ENCODE measurements around the gene SMG6.

Gene SMG6

DNA sequence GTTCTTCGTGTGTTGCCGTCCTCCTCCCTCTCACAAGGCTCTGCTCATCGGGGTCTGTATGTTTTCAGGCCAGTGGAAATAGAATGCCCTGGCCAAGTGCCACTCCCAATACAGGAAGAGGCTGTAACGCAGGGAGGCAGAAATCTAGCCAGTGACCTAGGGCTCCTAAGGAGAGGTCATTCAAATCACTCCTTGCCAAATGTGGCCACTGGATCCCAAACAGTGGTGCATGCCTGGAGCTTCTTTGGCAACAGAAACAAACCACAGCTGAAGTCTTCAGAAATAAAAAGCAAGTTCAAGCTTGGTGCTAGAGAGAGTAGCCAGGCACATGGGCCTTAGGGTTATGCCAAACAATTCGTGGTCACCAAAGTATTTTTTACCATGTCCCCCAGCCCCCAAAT is 66.1 kb downstream of the SMG6 start:
- no peak for DNase-seq

DNA sequence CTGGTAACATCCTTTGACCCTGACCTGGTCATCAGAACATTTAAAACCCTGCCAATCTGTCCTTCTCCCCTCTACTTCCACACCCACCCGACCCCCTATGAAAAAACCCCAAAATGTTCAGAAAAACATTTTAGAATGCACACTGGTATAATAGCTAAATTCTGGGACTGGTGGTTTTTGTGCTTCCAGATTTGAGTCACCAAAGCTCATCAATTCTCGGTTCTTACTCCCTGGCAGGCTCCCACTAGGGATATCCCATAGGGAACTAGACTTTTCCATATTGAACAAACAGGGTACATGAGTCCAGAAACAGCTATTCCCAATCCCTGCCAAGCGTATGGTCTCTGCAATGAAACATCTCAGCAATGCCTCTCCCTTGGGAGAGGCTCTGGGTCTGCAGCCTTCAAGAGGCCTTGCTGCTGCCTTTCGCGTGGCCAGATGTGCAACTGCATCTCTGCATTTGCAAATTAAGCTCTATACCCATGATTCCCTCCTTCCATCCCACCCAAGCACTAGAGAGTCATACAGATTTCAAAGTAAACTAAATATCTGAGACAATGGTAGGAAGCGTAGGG is 67.7 kb downstream of the SMG6 start:
- DNase-seq: no peak

DNA sequence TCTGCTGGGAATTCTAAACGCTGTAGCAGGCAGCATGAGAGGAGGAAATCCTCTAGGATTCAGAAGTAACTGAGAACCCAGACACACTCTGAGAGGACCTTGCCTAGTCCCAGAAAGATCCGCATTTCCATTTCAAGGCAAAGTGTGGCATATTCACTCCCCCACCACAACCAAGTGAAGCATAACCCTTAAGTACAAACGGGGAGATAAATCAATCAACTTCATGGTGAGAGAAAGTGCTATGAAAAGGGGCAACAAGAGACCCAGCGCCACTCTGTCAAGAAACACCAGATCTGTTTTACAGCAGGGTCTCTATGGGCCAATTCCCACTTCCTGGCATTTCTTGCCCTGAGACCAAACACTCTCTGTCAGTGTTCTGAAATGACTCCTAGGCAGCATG is 68.3 kb downstream of the SMG6 start:
- no peak for DNase-seq

DNA sequence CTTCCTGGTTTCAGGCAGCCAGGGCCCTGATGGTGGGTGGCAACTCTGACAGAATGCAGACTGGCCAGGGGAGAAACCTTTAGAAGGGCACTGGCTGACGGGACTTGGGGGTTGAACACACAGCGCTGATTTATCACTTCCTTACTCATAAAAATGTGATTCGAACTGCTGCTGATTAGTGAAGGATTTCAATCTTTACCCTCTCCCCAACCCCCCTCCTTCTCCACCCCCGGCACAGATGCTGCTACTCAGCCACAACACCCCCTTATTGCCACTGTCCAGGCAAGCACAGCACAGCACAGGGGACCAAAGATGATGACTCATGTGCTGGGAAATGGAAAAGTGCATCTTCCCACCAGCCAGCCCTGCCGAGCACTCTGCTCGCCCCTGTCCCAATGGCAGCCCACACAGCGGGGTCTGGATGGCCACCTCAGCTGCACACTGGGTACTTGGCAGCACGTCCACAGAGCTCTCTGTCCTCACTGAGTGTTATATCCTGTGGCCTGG is 70.1 kb downstream of the SMG6 start:
- DNase-seq: peak in 4 of 51 donors; percentile 11 to 49 (median 22)

DNA sequence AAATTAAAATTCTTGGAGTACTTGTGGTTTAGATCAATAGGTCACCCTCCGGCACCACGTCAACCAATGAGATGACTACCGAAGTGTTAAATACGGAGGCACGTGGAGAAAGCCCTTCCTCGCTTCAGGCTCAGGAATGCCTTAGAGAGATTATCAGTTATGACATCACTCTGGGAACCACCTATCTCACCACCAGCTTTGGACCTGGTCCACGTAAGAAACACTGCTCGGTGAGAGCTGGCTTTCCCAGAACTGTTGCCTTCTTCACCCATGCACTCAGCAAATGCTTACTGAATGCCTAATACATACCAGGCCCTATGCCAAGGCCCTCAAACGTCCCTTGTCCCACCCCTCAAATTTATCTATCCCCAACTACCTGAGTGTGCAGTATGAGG is 71.3 kb downstream of the SMG6 start:
- no peak for DNase-seq

DNA sequence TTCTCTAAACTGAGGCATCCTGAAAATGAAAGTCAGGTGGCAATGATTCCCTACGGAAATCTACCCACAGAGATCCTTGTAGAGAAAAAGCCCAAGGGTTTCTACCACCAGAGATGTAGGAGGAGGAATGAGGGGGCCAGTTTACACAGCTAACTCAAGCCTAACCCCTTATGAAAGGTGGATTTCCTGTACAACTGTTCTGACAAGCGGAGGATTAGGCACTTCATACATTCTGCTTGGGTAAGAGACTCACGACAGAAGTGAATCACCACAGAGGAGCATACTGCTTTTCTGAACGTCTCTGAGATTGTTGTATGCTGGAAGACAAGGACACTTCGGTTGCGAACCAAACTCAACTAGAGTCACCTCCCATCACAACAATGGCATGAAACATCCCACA is 72.7 kb downstream of the SMG6 start:
- peak in 1 of 51 donors; percentile 14 for DNase-seq

DNA sequence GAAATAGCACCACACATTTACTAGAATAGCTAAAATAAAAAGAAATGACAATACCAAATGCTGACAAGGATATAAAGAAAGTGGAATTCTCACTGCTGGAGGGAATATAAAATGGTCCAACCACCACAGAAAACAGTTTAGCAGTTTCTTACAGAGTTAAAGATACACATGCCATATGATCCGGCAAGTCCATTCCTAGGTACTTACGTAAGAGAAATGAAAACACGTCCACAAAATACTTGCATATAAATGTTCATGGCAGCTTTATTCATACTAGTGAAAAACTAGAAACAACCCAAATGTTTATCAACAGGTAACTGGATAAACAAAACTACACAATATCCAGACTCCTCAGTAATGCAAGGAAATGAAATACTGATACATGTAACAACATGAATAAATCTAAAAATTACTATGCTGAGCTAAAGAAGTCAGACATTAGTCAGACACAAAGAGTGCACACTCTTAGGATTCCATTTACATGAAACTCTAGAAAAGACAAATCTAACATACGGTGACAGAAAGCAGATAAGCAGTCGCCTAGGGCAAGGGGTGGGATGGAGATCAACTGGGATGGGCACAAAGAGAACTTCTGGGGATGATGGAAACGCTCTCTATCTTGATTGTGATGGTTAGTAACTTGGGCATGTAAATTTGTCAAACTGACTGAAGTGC is 76.4 kb downstream of the SMG6 start:
- no peak for DNase-seq

DNA sequence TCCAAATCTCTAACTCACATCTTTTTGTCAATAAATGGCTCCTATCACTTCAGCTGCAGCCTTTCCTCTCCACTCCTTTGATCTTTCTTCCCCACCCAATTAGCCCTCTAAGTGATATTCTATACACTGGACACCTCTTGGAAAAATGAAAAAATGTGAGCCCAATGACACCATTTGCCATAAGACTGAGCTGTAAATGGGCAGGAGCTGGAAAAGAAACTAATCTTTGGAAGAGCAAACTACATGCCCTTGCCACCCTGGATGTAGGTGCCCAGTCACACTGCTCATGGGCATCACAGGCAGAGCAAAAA is 80.0 kb downstream of the SMG6 start:
- DNase-seq: no peak

DNA sequence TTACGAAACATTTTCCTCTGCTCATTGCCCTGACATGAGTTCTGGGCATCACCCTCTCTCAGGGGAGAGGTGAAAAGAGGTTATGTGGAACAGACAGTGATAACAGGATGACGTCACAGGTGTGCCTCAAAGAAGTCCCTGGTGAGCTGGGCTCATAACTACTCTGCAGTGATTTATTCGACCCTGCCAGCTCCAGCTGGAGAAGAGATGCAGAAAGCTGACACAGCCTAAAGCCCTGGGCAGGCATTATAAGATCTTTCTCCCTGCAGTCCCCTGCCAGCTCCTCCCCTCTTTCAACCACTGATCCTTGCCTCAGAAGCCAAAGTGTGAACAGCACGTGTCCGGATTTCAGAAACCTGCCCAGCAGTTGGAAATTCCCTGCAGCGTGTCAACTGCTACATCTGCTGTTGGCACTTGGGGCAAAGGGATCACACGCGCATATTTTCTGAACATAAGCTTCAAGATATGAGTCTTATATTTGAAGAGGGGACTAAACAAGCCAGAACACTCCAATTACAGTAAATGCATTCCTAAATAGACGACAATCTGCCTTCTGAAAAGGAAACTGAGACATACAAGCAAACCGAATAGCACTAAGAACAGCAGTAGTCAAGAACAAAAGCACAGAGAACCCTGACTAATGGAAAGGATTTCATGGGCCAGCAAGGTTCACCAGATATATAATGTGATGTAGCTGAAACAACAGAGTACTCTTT is 80.5 kb downstream of the SMG6 start:
- no peak for DNase-seq

DNA sequence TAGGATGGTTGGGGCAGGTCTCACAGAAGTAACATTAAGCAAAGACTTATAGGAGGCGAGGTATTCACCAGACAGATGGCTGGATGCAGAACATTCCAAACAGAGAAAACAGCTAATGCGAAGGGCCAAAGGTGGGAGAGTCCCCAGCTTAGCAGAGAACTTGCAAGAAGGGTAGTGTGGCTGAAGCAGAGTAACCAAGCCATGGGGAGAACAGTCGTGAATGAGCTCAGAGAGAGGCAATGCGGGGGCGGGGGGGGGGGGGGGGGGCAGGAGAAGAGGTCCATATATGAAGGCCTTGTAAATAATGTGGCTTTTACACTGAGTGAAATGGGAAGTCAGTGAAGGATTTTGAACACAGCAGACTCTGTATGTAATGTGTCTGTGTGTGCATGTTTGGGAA is 81.3 kb downstream of the SMG6 start:
- DNase-seq: no peak

DNA sequence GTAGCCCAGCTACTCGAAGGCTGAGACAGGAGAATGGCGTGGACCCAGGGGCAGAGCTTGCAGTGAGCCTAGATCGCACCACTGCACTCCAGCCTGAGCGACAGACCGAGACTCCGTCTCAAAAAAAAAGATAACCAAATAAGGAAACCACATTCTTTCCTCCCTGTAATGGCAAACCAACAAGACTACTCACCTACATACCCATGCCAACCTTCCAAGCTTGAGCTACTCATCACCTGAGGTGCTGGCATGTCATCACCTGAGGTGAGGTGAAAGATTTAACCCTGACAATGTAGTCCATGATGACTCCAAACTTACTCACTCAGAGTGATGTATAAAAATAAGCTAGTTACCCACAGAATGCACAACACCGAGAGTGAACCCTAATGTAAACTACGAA is 85.2 kb downstream of the SMG6 start:
- no peak for DNase-seq

DNA sequence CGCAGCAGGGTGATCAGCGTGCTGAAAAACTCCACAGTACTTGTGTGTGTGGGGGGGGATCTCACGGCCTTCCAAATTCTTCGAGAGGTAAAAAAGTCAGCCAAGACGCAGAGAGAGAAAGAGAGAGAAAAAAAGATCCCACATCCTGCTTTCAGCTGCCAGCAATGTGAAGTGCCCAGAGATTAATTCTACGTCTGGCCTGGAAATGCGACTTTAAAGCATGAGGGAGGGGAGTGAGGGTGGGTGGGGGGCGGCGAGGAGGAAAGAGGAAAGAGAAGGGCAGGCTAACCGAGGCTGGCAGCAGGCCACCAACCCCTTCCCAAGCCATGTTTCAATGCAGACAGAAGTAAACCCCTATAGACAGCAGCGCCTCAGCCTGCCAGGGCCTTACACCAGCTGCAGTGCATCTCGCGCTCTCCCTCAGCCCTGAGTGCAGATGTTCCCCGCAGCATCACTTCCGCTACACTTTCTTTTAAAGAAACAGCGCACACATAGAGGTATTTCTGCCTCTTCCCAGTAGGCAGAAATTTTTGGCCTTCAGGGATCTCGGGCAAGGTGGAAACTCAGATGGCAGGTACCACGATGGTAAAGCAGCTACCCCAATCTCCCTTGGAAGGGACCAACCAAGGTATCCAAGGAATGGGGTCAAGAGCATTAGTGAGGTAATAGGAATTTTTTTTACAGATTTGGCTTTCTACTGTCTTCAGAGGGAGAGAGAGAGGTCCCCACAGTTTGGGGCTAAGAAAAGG is 87.8 kb downstream of the SMG6 start:
- DNase-seq: peak in 32 of 51 donors; percentile 4 to 68 (median 44)

DNA sequence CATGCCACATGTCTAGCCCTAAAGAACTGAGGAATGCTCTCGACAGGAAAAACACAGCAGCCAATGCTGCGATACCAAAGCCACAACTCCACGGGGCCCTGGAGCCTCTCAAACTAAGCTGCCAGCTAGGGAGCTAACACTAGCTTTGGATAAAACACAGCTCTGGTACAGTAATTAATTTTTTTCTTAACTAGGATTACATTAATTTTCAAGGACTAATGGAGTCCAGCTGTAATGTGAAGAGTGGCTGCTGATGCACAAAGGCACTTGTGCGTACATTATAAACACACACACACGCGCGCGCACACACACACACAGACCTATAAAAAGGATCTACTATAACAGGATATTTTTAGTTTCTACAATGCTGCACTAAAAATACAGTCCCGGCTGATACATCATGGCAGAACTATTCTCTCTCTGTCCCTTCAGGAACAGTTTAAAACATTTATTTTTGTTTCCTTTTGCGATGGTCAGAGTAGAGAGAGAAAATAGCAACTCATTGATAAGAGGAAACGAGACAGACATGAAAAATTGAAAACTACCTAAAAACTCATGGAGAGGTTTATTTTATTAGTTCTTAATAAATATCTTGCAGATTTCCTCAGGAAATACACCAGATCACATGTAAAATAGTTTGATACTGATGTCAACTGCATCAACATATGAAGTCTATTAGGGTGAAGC is 88.5 kb downstream of the SMG6 start:
- peak in 2 of 51 donors; percentile 36 to 51 for DNase-seq

DNA sequence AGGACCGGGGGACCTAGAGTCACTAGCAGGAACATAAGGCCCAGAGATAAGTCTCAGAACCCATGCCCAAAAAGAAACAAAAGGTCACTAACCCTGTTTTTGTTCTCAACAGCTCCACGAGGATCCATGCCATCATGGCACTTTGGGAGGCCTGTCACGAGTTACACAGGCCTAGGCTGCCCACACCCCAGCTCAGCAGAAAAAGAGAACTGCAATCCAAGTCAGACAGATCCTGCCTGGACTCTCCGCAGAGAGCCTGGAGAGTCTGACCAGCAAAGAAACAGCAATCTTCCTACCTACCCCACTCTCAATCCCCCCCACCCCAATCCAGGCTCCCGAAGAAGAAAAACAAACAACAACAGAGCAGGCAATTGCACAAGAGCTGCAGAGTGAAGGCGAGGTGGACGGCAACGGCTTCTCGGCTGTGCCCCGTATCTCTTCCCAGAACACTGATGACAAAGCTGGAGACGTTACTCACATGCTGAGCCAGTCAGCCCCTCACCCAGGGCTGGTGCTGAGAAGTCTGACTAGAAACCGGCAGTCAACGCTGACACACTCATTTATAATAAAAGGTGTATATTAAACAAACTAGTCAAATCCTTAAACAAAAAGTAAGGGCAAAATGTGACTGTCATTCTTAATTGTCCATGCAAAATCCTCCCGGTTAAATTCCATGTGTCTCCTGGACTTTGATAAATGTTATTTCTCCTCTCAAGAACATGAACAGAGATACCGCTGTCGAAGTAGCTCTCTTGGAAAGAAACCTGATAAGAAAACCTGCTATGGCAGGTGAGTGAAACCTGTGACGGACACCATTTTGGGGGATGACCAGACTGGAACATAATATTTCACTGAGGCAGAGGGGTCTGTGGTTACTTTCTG is 89.3 kb downstream of the SMG6 start:
- DNase-seq: peak in 42 of 51 donors; percentile 12 to 86 (median 48)

DNA sequence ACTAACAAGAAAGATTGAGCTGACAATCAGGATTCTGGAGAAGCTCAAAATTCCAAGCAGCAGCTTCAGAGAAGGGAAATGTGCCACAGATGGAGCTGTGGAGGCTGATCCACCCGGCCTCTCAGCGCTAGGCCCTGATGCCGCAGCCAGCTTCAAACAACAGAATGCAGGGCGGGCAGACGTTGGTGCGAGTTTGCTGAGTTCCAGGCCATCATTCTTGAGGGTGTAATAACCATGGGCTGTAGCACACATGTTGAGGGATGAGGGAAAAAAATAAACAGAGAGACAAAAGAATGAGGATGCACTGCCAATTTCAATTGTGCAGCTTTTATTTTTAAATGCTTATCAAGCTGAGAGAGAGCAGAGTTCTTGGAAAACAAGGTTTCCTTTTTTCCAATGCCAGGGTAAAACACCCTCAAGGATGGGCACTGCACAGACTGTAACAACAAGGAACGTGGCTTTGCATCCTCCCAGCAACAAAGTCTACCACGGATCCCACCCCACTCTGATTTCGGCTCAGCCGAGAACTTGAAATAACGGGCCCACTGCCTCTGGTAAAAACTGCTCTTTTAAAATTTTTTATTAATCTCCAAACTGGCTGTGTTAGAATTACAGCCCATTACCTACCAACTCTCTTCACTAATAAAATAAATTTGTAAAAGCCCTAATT is 90.2 kb downstream of the SMG6 start:
- peak in 11 of 51 donors; percentile 2 to 47 (median 22) for DNase-seq

DNA sequence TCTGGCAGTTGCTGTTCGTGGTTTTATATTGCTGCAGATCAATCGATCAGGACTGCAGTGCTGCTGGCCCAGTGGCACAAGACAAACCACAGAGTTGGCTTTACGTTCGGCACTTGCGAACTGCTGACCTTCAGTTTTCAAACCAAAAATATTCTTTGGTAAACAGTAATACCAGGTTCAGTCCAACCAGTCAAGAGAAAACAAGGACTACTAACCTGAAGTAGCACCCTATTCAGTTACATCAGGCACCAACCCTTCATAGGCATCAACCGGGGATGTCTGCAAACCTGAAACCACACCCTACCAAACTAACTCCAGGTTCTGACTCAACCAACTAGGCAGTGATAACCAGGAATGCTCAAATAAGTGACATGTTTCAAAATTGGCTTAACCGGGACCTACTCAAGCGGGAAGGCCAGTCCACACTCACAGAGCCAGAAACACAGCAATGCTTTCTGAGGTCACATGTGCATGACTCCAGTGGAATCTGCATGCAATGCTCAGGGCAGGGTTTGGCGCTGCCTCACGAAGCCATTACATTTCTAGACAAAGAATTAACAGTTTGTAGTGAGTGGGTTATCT is 91.1 kb downstream of the SMG6 start:
- DNase-seq: peak in 11 of 51 donors; percentile 6 to 27 (median 14)

DNA sequence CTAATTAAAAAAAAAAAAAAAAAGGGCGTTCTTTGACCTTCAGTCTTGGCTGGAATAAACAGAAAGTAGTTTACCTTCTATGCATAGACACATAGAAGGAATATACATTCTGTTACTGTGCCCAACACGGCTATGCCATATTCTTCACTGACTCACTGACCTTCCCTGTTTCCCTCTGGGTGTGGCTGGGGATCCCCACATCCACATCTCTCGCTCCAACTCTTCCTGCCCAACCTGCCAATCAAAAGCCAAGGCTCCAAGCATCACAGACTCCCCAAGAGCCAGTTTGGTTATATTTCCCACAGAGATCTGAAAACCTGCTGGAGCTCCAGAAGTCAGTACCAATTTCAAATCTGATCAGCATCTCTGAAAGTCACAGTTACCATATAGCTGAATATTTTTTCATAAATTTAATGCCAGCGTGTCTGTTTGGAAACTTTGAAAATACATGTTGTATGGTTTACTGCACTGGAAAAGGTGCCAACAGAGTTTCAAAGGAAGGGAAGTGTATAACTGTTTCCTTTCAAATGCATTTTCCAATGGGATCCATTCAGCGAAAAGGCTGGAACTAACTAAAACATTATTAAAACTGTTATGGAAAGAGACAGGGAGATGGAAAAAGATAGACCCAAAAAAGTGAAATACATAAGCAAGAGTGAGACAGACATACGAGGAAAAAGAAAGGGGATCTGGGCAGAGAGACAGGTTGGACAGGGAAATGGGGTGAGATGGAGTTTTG is 91.8 kb downstream of the SMG6 start:
- no peak for DNase-seq

DNA sequence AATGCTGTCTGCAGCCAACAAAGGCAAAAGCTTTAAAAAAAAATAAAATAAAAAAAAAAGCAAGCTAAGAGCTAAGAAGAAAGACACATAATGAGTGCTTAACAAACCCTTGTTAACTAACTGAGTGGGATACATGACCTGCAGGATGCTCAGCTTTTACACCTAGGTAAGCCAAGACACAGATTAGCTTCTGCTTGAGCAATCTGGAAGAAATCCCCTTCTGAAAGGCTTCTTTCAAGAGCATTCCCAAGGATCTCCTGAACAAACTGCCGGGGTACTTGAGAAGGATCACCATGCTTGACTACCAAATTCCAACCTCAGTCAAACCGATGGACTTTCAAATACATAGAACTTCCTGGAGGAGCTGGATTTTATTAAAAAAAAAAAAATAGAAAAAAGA is 92.9 kb downstream of the SMG6 start:
- DNase-seq: no peak

Data from hypothalamus (tissue), 51 donors.